Measurements from ENCODE around the gene PPP2CA. TPM values are rescaled to one million over a fixed set of nuclear protein-coding genes. Genes with fewer than 3 reads are reported as not detected.

Gene PPP2CA
- total and polyA plus RNA-seq, 4 experiments from 2014 or later = 106 to 258 (median 159) TPM

DNA sequence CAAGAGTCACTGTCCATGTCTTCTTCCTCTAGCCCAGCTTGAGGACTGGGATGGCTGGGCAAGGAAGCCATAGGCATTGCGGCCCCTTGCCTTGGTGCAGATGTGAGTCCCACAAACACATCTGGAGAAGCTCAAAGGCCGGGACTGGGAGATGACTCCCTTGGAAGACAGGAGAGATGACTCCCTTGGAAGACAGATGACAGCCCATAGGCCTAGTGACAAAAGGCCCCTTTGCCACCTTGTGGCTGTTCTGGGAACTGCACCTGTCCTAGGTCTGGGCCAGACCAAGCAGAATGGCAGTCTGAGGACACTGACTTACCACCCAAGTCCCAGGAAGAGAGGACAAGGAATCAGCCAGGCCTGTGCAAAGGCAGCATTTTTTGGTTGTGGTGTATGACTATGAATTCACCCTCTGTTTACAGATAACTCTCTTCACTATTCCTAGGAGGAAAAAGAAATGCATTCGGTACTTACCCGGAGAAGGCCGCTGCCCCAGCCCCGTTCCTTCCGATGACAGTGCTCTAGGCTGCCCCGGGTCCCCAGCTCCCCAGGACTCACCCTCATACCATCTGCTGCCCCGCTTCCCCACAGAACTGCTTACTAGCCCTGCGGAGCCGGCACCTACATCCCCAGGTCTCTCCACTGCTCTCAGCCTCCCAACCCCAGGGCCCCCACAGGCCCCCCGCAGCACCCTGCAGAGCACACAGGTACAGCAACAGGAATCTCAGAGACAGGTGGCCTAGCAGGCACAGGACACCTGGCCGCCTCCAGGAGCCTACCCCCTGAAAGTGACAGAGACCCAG, 79.9 kb downstream of the PPP2CA start:
- Mint-ChIP-seq H3K27me3 (no peaks in the 10 kb centered on the region), H3K4me1 (peaks cover 26 to 70% (median 44%) of the 10 kb centered on the region in 4 donors), H3K27ac (peak overlapping the region; percentile 11 to 98 (median 89)), H3K36me3 (peaks cover 49 to 88% of the 10 kb centered on the region in 2 donors), H3K9me3 (peaks cover 0 to 4% (median 0%) of the 10 kb centered on the region in 8 donors), H3K4me3 (peak overlapping the region in 2 of 8 donors; percentile 26 to 30)
- peaks cover 24% of the 10 kb centered on the region for H3K4me1 ChIP-seq (ENCODE audit: insufficient read depth, low read length)
- H3K4me3 ChIP-seq (ENCODE audit: low read length in 2 of 2) = no peak overlapping the region
- DNase-seq = peak; percentile 74 to 83 (median 77)
- CTCF ChIA-PET (ENCODE audit: partially characterized antibody) = interaction anchor here (0.8 to 25.4 kb wide), 15 partner anchors 8 to 144 kb away, joined by 3 to 603 read pairs (median 5); no protein-coding TSS in a partner anchor
- peaks cover 78% of the 10 kb centered on the region for H3K36me3 ChIP-seq (ENCODE audit: insufficient read depth, low read length)
- no peaks in the 10 kb centered on the region for H3K27me3 ChIP-seq (ENCODE audit: insufficient read depth, low read length)
- H3K27ac ChIP-seq (ENCODE audit: low read depth, low read length) = no peak overlapping the region
- POLR2A ChIA-PET (ENCODE audit: partially characterized antibody) = interaction anchor here (0.6 to 23.7 kb wide), 15 partner anchors 10 to 114 kb away, joined by 3 to 313 read pairs (median 4); partner anchors contain the start of genes PPP2CA and SKP1
- intact Hi-C loops (cut with micrococcal nuclease) = loop anchor here (1.0 kb wide), 4 partner anchors 14 to 107 kb away; no protein-coding TSS in a partner anchor
- H3K9me3 ChIP-seq (ENCODE audit: control insufficient read depth in 1 of 2, low read length in 2 of 2) = no peaks in the 10 kb centered on the region

GRCh38 chr5:134145041-134145757, 80.7 kb downstream of the PPP2CA start:
- Histone ChIP-seq H3K27me3 (ENCODE audit: insufficient read depth, low read length) (no peaks in the 10 kb centered on the region), H3K9me3 (ENCODE audit: control insufficient read depth in 1 of 2, low read length in 2 of 2) (no peaks in the 10 kb centered on the region), H3K4me1 (ENCODE audit: insufficient read depth, low read length) (peaks cover 24% of the 10 kb centered on the region), H3K36me3 (ENCODE audit: insufficient read depth, low read length) (peaks cover 82% of the 10 kb centered on the region), H3K4me3 (ENCODE audit: low read length in 2 of 2) (no peak overlapping the region), H3K27ac (ENCODE audit: low read depth, low read length) (no peak overlapping the region)
- H3K9me3 Mint-ChIP-seq = peaks cover 0 to 4% (median 0%) of the 10 kb centered on the region in 8 donors
- H3K4me1 Mint-ChIP-seq = peaks cover 21 to 70% (median 43%) of the 10 kb centered on the region in 4 donors
- H3K36me3 Mint-ChIP-seq = peaks cover 52 to 89% of the 10 kb centered on the region in 2 donors
- no peaks in the 10 kb centered on the region for H3K27me3 Mint-ChIP-seq
- no peak for DNase-seq
- peak overlapping the region; percentile 72 to 98 (median 89) for H3K27ac Mint-ChIP-seq
- intact Hi-C loops (cut with micrococcal nuclease) = loop anchor here (1.0 kb wide), 3 partner anchors 13 to 106 kb away; no protein-coding TSS in a partner anchor
- H3K4me3 Mint-ChIP-seq = peak overlapping the region in 2 of 8 donors; percentile 22 to 54
- ChIA-PET POLR2A (ENCODE audit: partially characterized antibody) (interaction anchor here (0.6 to 23.7 kb wide), 8 partner anchors 14 to 113 kb away, joined by 3 to 313 read pairs (median 3); partner anchors contain the start of gene SKP1), CTCF (ENCODE audit: partially characterized antibody) (interaction anchor here (0.8 to 25.4 kb wide), 7 partner anchors 9 to 144 kb away, joined by 4 to 603 read pairs (median 5); no protein-coding TSS in a partner anchor)

Small RNA genes lying within 50 kb of the gene (microRNA-seq; reads per million reads assigned to microRNA genes)
- gene MIR3661 (ENCODE audit: borderline microRNAs expressed, borderline number of aligned reads, borderline replicate concordance) = 0.72 reads per million

Other genes starting within 250 kb of the PPP2CA start
- gene VDAC1, start 221.1 kb downstream of the PPP2CA start, total RNA-seq = 10 to 100 TPM; 45.1 to 46.4 TPM
- 100 to 1,000 TPM; 100 to 103 TPM for gene VDAC1, start 221.1 kb downstream of the PPP2CA start, polyA plus RNA-seq
- 100 to 1,000 TPM; 770 to 841 TPM for gene TCF7, start 111.4 kb downstream of the PPP2CA start, total RNA-seq
- gene TCF7, start 111.4 kb downstream of the PPP2CA start, polyA plus RNA-seq = 100 to 1,000 TPM; 102 to 474 TPM
- 100 to 1,000 TPM; 234 to 246 TPM for gene SKP1, start 49.1 kb downstream of the PPP2CA start, total RNA-seq
- 1,000 to 10,000 TPM; 1,076 to 1,639 TPM for gene SKP1, start 49.1 kb downstream of the PPP2CA start, polyA plus RNA-seq
- 1 to 10 TPM in 1 of 2 experiments, under 1 TPM in 1; 0.44 to 1.1 TPM for gene CDKL3, start 141.1 kb upstream of the PPP2CA start, total RNA-seq
- gene CDKL3, start 141.1 kb upstream of the PPP2CA start, polyA plus RNA-seq = under 1 TPM in 1 of 2 donors, not detected in 1; 0.50 TPM
- gene UBE2B, start 145.5 kb upstream of the PPP2CA start, total RNA-seq = 100 to 1,000 TPM; 121 to 124 TPM
- gene UBE2B, start 145.5 kb upstream of the PPP2CA start, polyA plus RNA-seq = 100 to 1,000 TPM in 1 of 2 donors, 10 to 100 TPM in 1; 86.9 to 118 TPM
- gene CDKN2AIPNL, start 185.8 kb upstream of the PPP2CA start, total RNA-seq = 10 to 100 TPM; 14.7 to 15.1 TPM
- gene CDKN2AIPNL, start 185.8 kb upstream of the PPP2CA start, polyA plus RNA-seq = 10 to 100 TPM; 25.2 to 32.4 TPM

Data from CD4-positive, alpha-beta memory T cell (primary cell).